Liver (tissue), 9 donors: ENCODE results near the gene RADIL. TPM values are rescaled to one million over a fixed set of nuclear protein-coding genes. Genes with fewer than 3 reads are reported as not detected.

Experiments
- DNase-seq: peaks from one replicate; pipeline ENCODE4 v3.0.0-alpha.2; 2017; ENCODE audit warnings: low spot score
- H3K27ac ChIP-seq, 2 donors: one replicate each; pipeline ENCODE4 v1.7.0; 2013; ENCODE audit warnings: inconsistent platforms in 2 of 2, low read length in 2 of 2, control low read depth in 1 of 2, low read depth in 1 of 2, mild to moderate bottlenecking in 1 of 2
- H3K27me3 ChIP-seq, 4 donors: one replicate each; pipeline versions ENCODE4 v1.6.1 to v1.7.0; 2013; ENCODE audit warnings: low read length in 3 of 4, inconsistent platforms in 1 of 4, mild to moderate bottlenecking in 1 of 4, moderate library complexity in 1 of 4; ENCODE audit not compliant: control insufficient read depth in 4 of 4, insufficient read depth in 4 of 4
- H3K36me3 ChIP-seq, 4 donors: one replicate each; pipeline versions ENCODE4 v1.6.1 to v1.7.0; 2013; ENCODE audit warnings: low read length in 3 of 4, mild to moderate bottlenecking in 3 of 4, low read depth in 1 of 4, moderate library complexity in 1 of 4; ENCODE audit not compliant: control insufficient read depth in 4 of 4, insufficient read depth in 3 of 4
- H3K4me1 ChIP-seq, 4 donors: one replicate each; pipeline versions ENCODE4 v1.6.1 to v1.7.0; 2013; ENCODE audit warnings: low read length in 3 of 4, mild to moderate bottlenecking in 3 of 4, moderate library complexity in 1 of 4; ENCODE audit not compliant: control insufficient read depth in 4 of 4, insufficient read depth in 4 of 4
- H3K4me3 ChIP-seq, 3 donors: one replicate each; pipeline versions ENCODE4 v1.6.1 to v1.7.0; 2013; ENCODE audit warnings: low read length in 3 of 3, control low read depth in 1 of 3, low read depth in 1 of 3, mild to moderate bottlenecking in 1 of 3
- H3K9ac ChIP-seq, 2 donors: one replicate each; pipeline ENCODE4 v1.7.0; 2013; ENCODE audit warnings: low read length in 2 of 2, mild to moderate bottlenecking in 2 of 2, moderate library complexity in 2 of 2, control low read depth in 1 of 2, low read depth in 1 of 2
- H3K9me3 ChIP-seq, 4 donors: one replicate each; pipeline versions ENCODE4 v1.6.1 to v1.7.0; 2013; ENCODE audit warnings: low read length in 3 of 4; ENCODE audit not compliant: control insufficient read depth in 4 of 4
- EGR1 ChIP-seq, 2 donors: IDR thresholded peaks; 2 replicates each; pipeline ENCODE4 v1.6.1; 2016 to 2018; ENCODE audit warnings: antibody characterized with exemption in 2 of 2, low read depth in 2 of 2
- FOXA1 ChIP-seq: IDR thresholded peaks from 2 replicates; pipeline ENCODE4 v1.6.1; 2016; ENCODE audit warnings: antibody characterized with exemption
- GABPA ChIP-seq, 2 donors: IDR thresholded peaks in 1 of 2; conservative IDR thresholded peaks in 1 of 2; 2 replicates each; pipeline ENCODE4 v1.6.1; 2016; ENCODE audit warnings: antibody characterized with exemption in 2 of 2, mild to moderate bottlenecking in 1 of 2, moderate library complexity in 1 of 2
- HNF4A ChIP-seq, 2 donors: conservative IDR thresholded peaks; 2 replicates each; pipeline ENCODE4 v1.6.1; 2016; ENCODE audit warnings: antibody characterized with exemption in 2 of 2, mild to moderate bottlenecking in 2 of 2
- HNF4G ChIP-seq: IDR thresholded peaks from 2 replicates; pipeline ENCODE4 v1.6.1; 2016; ENCODE audit warnings: antibody characterized with exemption
- JUND ChIP-seq, 2 donors: IDR thresholded peaks; 2 replicates each; pipeline ENCODE4 v1.6.1; 2016; ENCODE audit warnings: antibody characterized with exemption in 2 of 2
- NR2F2 ChIP-seq: IDR thresholded peaks from 2 replicates; pipeline ENCODE4 v1.6.1; 2016; ENCODE audit warnings: antibody characterized with exemption
- RAD21 ChIP-seq, 2 donors: IDR thresholded peaks; 2 replicates each; pipeline ENCODE4 v1.6.1; 2016; ENCODE audit warnings: antibody characterized with exemption in 2 of 2, mild to moderate bottlenecking in 2 of 2
- TAF1 ChIP-seq: conservative IDR thresholded peaks from 2 replicates; pipeline ENCODE4 v1.6.1; 2016; ENCODE audit warnings: antibody characterized with exemption, mild to moderate bottlenecking
- YY1 ChIP-seq: IDR thresholded peaks from 2 replicates; pipeline ENCODE4 v1.6.1; 2016; ENCODE audit warnings: antibody characterized with exemption, mild to moderate bottlenecking
- WGBS: extraction: QIAGEN DNeasy Blood & Tissue Kit; methylation state at CpG from one replicate; pipeline ENCODE4 v1.1.7; 2013; 5-methylcytosine and 5-hydroxymethylcytosine counted together
- polyA plus RNA-seq, 2 donors: library from polyadenylated mRNA; stranded (reverse) in 1 of 2; unstranded in 1 of 2; fragments of 200-250 nt in 1 of 2; fragments of >200 nt in 1 of 2; fragmentation: Nextera tagmentation in 1 of 2; extraction: Ambion mirVana in 1 of 2; gene quantifications; one replicate each; pipeline versions ENCODE4 v1.2.1 to v1.2.3, GENCODE V29; 2013 to 2015
- total RNA-seq, 2 donors: library from RNA; depleted of rRNA; stranded (reverse); fragments of >200 nt; gene quantifications; one replicate each; pipeline ENCODE4 v1.2.3, GENCODE V29; 2014
- TF ChIP-seq, protein P1 (sequence below): fragments of 150-350 bp; IDR thresholded peaks from 2 replicates; pipeline ENCODE4 v1.5.1; 2017; ENCODE audit warnings: improper control_type of control experiment, low read depth, low read length; ENCODE audit not compliant: missing input control
- TF ChIP-seq, protein P2 (sequence below): IDR thresholded peaks from 2 replicates; pipeline ENCODE4 v1.6.1; 2016; ENCODE audit warnings: antibody characterized with exemption, mild to moderate bottlenecking
- TF ChIP-seq, protein P3 (sequence below): IDR thresholded peaks from 2 replicates; pipeline ENCODE4 v1.6.1; 2016; ENCODE audit warnings: antibody characterized with exemption
- TF ChIP-seq, protein P4 (sequence below): IDR thresholded peaks from 2 replicates; pipeline ENCODE4 v1.6.1; 2016; ENCODE audit warnings: antibody characterized with exemption
- TF ChIP-seq, protein P5 (sequence below): IDR thresholded peaks from 2 replicates; pipeline ENCODE4 v1.6.1; 2016; ENCODE audit warnings: antibody characterized with exemption
- donor health status: healthy.
- donor health status: healthy.
- donor health status: healthy.
- donor health status: healthy.
- donor health status: healthy.

Gene RADIL
- total and polyA plus RNA-seq, 4 donors, result 0.14 to 0.25 (median 0.21) TPM; not detected in 1

DNA sequence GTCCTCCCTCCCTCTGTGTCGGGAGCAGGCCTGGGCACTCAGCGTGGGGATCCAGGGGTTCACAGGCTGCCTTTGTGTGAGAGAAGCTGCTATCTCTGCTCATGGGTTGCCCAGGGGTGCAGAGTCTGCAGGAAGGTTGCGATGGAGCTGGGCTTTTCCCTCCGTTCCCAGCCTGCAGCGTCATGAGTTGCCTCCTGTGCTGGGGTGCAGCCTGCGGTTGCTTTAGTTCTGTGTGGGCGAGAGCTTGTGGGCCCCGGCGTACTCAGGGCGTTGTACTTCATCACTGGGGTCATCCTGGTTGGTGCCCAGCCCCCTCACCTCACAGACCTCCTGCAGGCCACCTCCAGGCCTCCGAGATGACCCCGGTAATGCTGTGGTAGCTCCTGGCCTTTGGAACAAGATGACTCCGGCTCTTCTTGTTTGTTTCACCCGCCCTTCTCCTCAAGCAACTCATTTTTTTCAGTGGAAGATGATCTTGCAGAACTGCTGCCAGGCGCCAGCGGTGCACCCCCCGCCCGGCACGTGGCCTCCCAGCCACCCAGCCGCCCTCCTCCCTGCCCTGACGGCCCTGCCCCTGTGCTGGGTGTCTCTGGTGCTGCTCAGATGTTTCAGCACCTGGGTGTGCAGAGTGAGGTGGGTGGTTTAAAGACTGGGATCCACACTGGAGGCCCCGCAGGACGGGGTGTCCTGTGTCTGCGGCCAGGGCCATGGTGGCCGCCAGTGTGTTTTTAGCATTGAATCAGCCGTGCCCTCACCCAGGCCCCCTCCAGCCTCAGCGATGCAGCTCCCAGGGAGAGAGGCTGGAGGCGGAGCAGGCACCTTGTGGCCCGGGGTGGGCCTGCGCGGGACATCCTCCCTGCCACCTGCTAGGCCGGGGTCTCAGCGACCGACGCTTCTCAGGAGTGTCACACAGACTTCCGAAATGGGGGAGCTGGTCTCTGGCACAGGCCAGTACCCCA, 100.9 kb downstream of the RADIL start:
- Histone ChIP-seq H3K4me3 (no peak overlapping the region), H3K36me3 (peaks cover 15 to 66% (median 34%) of the 10 kb centered on the region in 4 donors), H3K27me3 (no peaks in the 10 kb centered on the region), H3K4me1 (peaks cover 0 to 4% (median under 1%) of the 10 kb centered on the region in 4 donors), H3K27ac (no peak overlapping the region), H3K9me3 (no peaks in the 10 kb centered on the region), H3K9ac (no peak overlapping the region)
- 96% methylated on average over 36 of the region's 36 CpGs for WGBS
- no peak for TF ChIP-seq JUND (IDR thresholded peaks at IDR 0.05)
- TF ChIP-seq, protein P1, sequence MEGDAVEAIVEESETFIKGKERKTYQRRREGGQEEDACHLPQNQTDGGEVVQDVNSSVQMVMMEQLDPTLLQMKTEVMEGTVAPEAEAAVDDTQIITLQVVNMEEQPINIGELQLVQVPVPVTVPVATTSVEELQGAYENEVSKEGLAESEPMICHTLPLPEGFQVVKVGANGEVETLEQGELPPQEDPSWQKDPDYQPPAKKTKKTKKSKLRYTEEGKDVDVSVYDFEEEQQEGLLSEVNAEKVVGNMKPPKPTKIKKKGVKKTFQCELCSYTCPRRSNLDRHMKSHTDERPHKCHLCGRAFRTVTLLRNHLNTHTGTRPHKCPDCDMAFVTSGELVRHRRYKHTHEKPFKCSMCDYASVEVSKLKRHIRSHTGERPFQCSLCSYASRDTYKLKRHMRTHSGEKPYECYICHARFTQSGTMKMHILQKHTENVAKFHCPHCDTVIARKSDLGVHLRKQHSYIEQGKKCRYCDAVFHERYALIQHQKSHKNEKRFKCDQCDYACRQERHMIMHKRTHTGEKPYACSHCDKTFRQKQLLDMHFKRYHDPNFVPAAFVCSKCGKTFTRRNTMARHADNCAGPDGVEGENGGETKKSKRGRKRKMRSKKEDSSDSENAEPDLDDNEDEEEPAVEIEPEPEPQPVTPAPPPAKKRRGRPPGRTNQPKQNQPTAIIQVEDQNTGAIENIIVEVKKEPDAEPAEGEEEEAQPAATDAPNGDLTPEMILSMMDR, result no peak
- TF ChIP-seq HNF4A (conservative IDR thresholded peaks at IDR 0.05), result no peak
- TF ChIP-seq EGR1 (IDR thresholded peaks at IDR 0.05; ENCODE audit: low read depth in 2 of 2), result no peak
- TF ChIP-seq YY1, result no peak
- TF ChIP-seq RAD21 (IDR thresholded peaks at IDR 0.05), result no peak
- no peak for TF ChIP-seq HNF4G
- no peak for TF ChIP-seq TAF1
- TF ChIP-seq, protein P2, sequence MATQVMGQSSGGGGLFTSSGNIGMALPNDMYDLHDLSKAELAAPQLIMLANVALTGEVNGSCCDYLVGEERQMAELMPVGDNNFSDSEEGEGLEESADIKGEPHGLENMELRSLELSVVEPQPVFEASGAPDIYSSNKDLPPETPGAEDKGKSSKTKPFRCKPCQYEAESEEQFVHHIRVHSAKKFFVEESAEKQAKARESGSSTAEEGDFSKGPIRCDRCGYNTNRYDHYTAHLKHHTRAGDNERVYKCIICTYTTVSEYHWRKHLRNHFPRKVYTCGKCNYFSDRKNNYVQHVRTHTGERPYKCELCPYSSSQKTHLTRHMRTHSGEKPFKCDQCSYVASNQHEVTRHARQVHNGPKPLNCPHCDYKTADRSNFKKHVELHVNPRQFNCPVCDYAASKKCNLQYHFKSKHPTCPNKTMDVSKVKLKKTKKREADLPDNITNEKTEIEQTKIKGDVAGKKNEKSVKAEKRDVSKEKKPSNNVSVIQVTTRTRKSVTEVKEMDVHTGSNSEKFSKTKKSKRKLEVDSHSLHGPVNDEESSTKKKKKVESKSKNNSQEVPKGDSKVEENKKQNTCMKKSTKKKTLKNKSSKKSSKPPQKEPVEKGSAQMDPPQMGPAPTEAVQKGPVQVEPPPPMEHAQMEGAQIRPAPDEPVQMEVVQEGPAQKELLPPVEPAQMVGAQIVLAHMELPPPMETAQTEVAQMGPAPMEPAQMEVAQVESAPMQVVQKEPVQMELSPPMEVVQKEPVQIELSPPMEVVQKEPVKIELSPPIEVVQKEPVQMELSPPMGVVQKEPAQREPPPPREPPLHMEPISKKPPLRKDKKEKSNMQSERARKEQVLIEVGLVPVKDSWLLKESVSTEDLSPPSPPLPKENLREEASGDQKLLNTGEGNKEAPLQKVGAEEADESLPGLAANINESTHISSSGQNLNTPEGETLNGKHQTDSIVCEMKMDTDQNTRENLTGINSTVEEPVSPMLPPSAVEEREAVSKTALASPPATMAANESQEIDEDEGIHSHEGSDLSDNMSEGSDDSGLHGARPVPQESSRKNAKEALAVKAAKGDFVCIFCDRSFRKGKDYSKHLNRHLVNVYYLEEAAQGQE, result no peak
- no peak for TF ChIP-seq FOXA1
- TF ChIP-seq, protein P3, sequence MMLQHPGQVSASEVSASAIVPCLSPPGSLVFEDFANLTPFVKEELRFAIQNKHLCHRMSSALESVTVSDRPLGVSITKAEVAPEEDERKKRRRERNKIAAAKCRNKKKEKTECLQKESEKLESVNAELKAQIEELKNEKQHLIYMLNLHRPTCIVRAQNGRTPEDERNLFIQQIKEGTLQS, result no peak
- no peak for TF ChIP-seq NR2F2
- no peak for DNase-seq

DNA sequence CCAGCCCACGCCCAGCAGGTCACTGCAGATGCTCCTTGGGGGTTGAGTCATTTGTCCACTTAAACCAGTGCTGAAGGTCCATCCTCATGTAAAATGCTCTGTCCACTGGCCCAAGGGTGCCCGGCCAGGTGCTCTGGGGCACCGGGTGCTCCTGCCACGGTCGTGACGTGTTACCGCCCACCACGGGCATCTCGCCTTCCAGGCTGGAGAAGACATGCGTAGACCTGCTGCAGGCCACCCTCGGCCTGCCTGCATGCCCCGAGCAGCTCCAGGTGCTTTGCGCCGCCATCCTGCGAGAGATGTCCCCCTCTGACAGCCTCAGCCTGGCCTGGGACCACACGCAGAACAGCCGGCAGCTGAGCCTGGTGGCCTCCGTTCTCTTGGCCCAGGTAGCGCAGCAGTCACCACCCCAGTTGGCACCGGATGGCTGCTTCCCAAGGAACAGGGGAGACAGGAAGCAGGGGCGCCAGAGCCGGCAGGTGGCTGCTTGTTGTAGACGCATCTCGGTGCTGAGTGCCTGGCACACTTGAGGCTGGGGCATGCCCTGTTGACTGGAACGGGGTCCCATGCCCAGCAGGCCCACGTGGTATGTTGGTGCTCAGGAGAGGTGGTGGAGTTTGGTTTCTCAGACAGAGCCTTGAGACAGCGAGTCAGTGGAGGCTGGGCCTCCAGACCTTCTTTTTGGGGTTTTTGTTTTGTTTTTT, 102.0 kb downstream of the RADIL start:
- peaks cover 4 to 10% (median 6%) of the 10 kb centered on the region in 4 donors for H3K4me1 ChIP-seq
- DNase-seq, result no peak
- H3K4me3 ChIP-seq, result no peak overlapping the region
- no peak overlapping the region for H3K27ac ChIP-seq
- H3K27me3 ChIP-seq, result no peaks in the 10 kb centered on the region
- no peak overlapping the region for H3K9ac ChIP-seq
- no peaks in the 10 kb centered on the region for H3K9me3 ChIP-seq
- H3K36me3 ChIP-seq, result peaks cover 12 to 56% (median 30%) of the 10 kb centered on the region in 4 donors
- TF ChIP-seq, protein P2, result no peak
- TF ChIP-seq GABPA (IDR thresholded peaks at IDR 0.05 in 1 of 2, conservative IDR thresholded peaks at IDR 0.05 in 1 of 2), result no peak
- TF ChIP-seq, protein P4, sequence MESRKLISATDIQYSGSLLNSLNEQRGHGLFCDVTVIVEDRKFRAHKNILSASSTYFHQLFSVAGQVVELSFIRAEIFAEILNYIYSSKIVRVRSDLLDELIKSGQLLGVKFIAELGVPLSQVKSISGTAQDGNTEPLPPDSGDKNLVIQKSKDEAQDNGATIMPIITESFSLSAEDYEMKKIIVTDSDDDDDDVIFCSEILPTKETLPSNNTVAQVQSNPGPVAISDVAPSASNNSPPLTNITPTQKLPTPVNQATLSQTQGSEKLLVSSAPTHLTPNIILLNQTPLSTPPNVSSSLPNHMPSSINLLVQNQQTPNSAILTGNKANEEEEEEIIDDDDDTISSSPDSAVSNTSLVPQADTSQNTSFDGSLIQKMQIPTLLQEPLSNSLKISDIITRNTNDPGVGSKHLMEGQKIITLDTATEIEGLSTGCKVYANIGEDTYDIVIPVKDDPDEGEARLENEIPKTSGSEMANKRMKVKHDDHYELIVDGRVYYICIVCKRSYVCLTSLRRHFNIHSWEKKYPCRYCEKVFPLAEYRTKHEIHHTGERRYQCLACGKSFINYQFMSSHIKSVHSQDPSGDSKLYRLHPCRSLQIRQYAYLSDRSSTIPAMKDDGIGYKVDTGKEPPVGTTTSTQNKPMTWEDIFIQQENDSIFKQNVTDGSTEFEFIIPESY, result no peak
- TF ChIP-seq, protein P1, result no peak
- TF ChIP-seq, protein P5, sequence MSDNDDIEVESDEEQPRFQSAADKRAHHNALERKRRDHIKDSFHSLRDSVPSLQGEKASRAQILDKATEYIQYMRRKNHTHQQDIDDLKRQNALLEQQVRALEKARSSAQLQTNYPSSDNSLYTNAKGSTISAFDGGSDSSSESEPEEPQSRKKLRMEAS, result no peak
- WGBS, result 96% methylated on average over 27 of the region's 27 CpGs
